Right lobe of liver (tissue), 6 donors: ENCODE results near the gene CALY. TPM values are rescaled to one million over a fixed set of nuclear protein-coding genes. Genes with fewer than 3 reads are reported as not detected.

ENCODE experiments used
- ATAC-seq, 4 donors: fragments of 200-7000 bp; cut with Tn5 transposase; one replicate each; pipeline ENCODE4 v1.9.1; 2020; ENCODE audit warnings: mild to moderate bottlenecking in 4 of 4, moderate library complexity in 4 of 4
- DNase-seq, 3 donors: peaks; one replicate each; pipeline ENCODE4 v3.0.0-alpha.2; 2020
- H3K27ac ChIP-seq, 3 donors: fragments of 200-600 bp; one replicate each; pipeline ENCODE4 v1.8.0; 2022
- H3K27me3 ChIP-seq, 2 donors: fragments of 200-600 bp; one replicate each; pipeline ENCODE4 v1.8.0; 2022
- H3K36me3 ChIP-seq, 4 donors: fragments of 200-600 bp; sonication (generic) in 1 of 4; one replicate each; pipeline versions ENCODE4 v1.5.1 to v1.8.0; 2017 to 2022; ENCODE audit warnings: control low read depth in 1 of 4
- H3K4me1 ChIP-seq, 4 donors: fragments of 200-600 bp; sonication (generic) in 1 of 4; one replicate each; pipeline versions ENCODE4 v1.5.1 to v1.8.0; 2017 to 2022; ENCODE audit warnings: control low read depth in 1 of 4
- H3K4me3 ChIP-seq, 3 donors: fragments of 200-600 bp; one replicate each; pipeline ENCODE4 v1.8.0; 2022
- H3K9me3 ChIP-seq, 4 donors: fragments of 200-600 bp; sonication (generic) in 1 of 4; one replicate each; pipeline versions ENCODE4 v1.5.1 to v1.8.0; 2017 to 2022; ENCODE audit warnings: control low read depth in 1 of 4
- POLR2A ChIP-seq: fragments of 450-650 bp; IDR thresholded peaks from one replicate; pipeline ENCODE4 v1.6.1; 2017; ENCODE audit warnings: antibody characterized with exemption, mild to moderate bottlenecking
- WGBS: methylation state at CpG from one replicate; pipeline ENCODE4 v1.1.6; 2018; ENCODE audit warnings: low coverage, low lambda C conversion rate; ENCODE audit not compliant: insufficient coverage; ENCODE audit errors: missing lambda C conversion rate; 5-methylcytosine and 5-hydroxymethylcytosine counted together
- intact Hi-C, 2 donors: fragments of 100-400 bp; cut with DNase I; formaldehyde crosslinking; loops; one replicate each; pipeline versions ENCODE4 v1.11.2 to v1.14.1; 2022
- total RNA-seq, 6 experiments: library from RNA; depleted of rRNA in 2 of 6; stranded (reverse); fragments of >200 nt in 2 of 6; fragmentation: NEBNext Ultra II Directional in 3 of 6; extraction: Animal tissue kit (Norgen Biotek cat#: 25700) in 3 of 6; gene quantifications; one replicate each; pipeline versions ENCODE4 v1.1.0 to v1.2.4, GENCODE V29; 2016 to 2023
- TF ChIP-seq, protein P1 (sequence below), 4 donors: fragments of 200-600 bp in 3 of 4; fragments of 450-650 bp in 1 of 4; IDR thresholded peaks; one replicate each; pipeline versions ENCODE4 v1.5.1 to v1.8.0; 2016 to 2022; ENCODE audit warnings: antibody characterized with exemption in 4 of 4, mild to moderate bottlenecking in 2 of 4
- donor health status: DM: no; HTN: yes; CAD: no.
- donor health status: DM: no; HTN: no; CAD: no.
- donor health status: DM: no; HTN: no; CAD: no.
- donor health status: DM: no; HTN: yes; CAD: no.
- donor health status: DM: no; HTN: yes; CAD: no.

The CALY gene
- total RNA-seq, 6 experiments from 2014 or later, result not detected

DNA sequence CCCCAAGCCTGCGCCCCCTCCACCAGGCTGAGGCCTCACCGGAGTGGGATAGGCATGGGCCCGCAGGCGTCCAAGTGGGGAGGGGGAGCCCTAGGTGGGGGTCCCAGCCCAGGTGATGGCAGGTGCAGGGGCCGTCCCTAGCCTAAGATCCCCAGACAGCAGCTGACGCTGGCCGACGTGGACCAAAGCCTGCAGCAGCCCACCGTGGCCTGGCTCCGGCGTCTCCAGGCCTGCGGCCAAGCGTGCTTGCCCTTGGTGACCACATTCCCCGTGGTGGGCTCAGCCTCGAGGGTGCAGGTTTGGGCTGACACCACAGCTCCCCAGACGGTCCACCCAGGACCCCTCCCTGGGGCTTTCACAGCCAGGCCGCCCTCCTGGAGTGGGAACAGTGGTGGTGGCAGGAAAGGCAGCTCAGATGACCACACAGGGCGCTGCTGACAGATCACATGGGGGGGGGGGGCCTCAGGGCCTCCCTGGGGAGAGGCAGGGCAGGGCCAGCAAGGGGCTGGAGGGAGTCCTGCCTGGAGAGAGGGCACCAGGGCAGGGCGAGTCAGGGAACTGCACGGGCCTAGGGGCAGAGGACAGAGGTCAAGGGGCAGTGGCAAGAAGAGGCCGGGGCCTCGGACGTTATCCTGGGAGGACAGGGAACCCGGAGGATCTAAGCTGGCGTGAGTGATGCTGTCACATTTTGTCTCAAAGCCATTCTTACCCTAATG, 59.3 kb downstream of the CALY start:
- 45% methylated on average over 6 of the region's 25 CpGs for WGBS
- Histone ChIP-seq H3K36me3 (peaks cover 0 to 22% (median 5%) of the 10 kb centered on the region in 4 donors), H3K27ac (peak overlapping the region in 1 of 3 donors; percentile 82), H3K27me3 (no peaks in the 10 kb centered on the region), H3K4me1 (peaks cover 0 to 23% (median 8%) of the 10 kb centered on the region in 4 donors), H3K9me3 (no peaks in the 10 kb centered on the region), H3K4me3 (no peak overlapping the region)
- TF ChIP-seq, protein P1, sequence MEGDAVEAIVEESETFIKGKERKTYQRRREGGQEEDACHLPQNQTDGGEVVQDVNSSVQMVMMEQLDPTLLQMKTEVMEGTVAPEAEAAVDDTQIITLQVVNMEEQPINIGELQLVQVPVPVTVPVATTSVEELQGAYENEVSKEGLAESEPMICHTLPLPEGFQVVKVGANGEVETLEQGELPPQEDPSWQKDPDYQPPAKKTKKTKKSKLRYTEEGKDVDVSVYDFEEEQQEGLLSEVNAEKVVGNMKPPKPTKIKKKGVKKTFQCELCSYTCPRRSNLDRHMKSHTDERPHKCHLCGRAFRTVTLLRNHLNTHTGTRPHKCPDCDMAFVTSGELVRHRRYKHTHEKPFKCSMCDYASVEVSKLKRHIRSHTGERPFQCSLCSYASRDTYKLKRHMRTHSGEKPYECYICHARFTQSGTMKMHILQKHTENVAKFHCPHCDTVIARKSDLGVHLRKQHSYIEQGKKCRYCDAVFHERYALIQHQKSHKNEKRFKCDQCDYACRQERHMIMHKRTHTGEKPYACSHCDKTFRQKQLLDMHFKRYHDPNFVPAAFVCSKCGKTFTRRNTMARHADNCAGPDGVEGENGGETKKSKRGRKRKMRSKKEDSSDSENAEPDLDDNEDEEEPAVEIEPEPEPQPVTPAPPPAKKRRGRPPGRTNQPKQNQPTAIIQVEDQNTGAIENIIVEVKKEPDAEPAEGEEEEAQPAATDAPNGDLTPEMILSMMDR (IDR thresholded peaks at IDR 0.05), result no peak
- no peak for TF ChIP-seq POLR2A
- ATAC-seq (peak in 2 of 4 donors; percentile 5 to 7), DNase-seq (peak; percentile 34 to 64 (median 58))
- intact Hi-C loops, result no loop called here

DNA sequence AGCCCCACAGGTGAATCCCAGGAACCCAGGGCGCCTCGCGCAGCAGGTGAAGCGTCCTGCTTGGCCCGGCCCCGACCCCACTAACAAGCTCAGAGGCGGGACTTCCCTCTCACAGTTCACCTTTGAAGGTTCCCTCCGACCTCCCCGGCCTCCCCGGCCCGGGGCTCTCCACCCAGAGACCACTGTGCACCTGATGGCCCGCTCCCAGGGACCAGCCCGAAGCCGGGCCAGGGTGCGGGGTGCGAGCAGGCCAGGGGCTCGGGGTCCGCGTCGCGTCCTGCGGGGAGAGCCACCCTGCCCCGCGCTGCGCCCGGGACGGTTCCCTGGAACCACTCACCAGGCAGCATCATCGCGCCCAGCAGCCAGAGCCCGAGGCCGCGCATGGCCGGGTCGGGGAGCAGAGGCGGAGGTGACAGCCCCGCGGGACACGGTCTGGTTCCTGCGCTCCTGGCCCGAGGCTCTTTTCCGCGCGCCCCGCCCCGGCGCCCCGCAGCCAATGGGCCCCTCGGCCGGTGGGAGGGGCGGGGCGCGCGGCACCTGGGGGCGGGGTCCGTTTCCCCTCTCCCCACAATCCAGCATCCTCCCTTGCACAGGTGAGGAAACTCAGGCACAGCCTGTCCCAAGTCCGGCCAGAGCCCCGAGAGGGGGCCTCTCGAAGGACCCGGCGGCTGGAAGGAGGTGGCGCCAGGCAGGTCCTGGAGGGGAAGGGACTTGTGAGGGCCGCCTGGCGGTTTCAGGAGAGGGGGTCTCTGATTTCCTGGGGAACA, 60.1 kb downstream of the CALY start, which contains the start of gene ADAM8:
Gene ADAM8, minus strand, starts transcription at position 434 of the 767 bp plus-strand sequence. Its CDS starts 51 bp downstream, at position 383.
- Histone ChIP-seq H3K4me1 (peaks cover 0 to 23% (median 8%) of the 10 kb centered on the region in 4 donors), H3K4me3 (peak within 1 kb of the TSS in 2 of 3 donors; percentile 12 to 29), H3K27ac (peak within 1 kb of the TSS in 2 of 3 donors; percentile 51 to 82), H3K36me3 (peaks cover 0 to 14% (median 3%) of the 10 kb centered on the region in 4 donors), H3K27me3 (no peaks in the 10 kb centered on the region), H3K9me3 (no peaks in the 10 kb centered on the region)
- ATAC-seq, result peak in 3 of 4 donors; percentile 1 to 5 (median 2)
- WGBS, result 60% methylated on average over 1 of the region's 63 CpGs
- DNase-seq, result peak in 2 of 3 donors; percentile 63 to 65
- intact Hi-C loops, result no loop called here
- TF ChIP-seq, protein P1 (IDR thresholded peaks at IDR 0.05), result no peak
- no peak for TF ChIP-seq POLR2A

DNA sequence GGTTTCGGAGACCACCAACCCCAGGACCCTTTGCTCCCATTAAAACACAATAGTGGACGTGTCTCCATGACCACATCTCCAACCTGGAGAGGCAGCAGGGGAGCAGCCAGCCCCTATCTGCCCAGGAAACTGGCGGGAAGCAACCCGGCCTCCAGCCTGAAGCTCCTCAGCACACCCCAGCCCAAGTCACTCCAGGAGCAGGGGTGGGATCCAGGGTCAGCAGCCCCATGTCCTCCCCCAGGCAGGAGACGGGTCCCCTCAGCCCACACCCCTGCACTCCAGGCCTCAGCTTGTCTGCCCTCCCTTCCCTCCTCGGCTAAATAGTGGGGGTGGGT, 60.6 kb downstream of the CALY start:
- intact Hi-C loops, result no loop called here
- H3K9me3 ChIP-seq, result no peaks in the 10 kb centered on the region
- no peak for ATAC-seq
- TF ChIP-seq POLR2A, result no peak
- TF ChIP-seq, protein P1 (IDR thresholded peaks at IDR 0.05), result no peak
- WGBS, result 82% methylated on average over 2 of the region's 6 CpGs
- no peak for DNase-seq
- H3K27me3 ChIP-seq, result no peaks in the 10 kb centered on the region
- peaks cover 0 to 8% (median 0%) of the 10 kb centered on the region in 4 donors for H3K36me3 ChIP-seq
- H3K4me3 ChIP-seq, result peak overlapping the region in 2 of 3 donors; percentile 12 to 29
- H3K4me1 ChIP-seq, result peaks cover 0 to 23% (median 8%) of the 10 kb centered on the region in 4 donors
- peak overlapping the region in 2 of 3 donors; percentile 13 to 55 for H3K27ac ChIP-seq

DNA sequence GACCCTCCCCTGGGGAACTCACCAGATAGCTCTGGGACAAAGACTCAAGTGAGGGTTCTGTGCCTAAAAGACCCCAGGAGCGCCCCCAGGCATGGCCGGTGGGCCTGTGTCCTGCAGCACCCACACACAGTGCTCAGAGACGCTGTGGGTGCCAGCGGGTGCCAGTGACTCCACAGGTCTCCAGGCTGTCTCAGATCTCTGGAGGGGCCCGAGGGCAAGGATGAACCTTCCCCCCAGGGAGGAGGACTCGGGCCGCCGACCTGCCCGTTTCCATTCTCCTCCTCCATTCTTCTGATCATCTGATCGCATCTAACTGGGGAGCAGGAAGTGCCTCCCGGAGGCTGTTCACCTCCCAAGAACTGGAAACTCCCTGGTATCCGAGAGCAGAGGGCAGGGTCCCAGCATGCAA, 61.0 kb downstream of the CALY start:
- peaks cover 0 to 11% (median 0%) of the 10 kb centered on the region in 4 donors for H3K36me3 ChIP-seq
- H3K9me3 ChIP-seq, result no peaks in the 10 kb centered on the region
- peak overlapping the region in 2 of 3 donors; percentile 12 to 29 for H3K4me3 ChIP-seq
- DNase-seq (peak in 1 of 3 donors; percentile 24), ATAC-seq (no peak)
- WGBS, result no CpG with 5 or more reads among the region's 12 CpGs
- intact Hi-C loops, result no loop called here
- H3K27ac ChIP-seq, result peak overlapping the region; percentile 31 to 59 (median 51)
- TF ChIP-seq POLR2A, result no peak
- TF ChIP-seq, protein P1 (IDR thresholded peaks at IDR 0.05), result no peak
- no peaks in the 10 kb centered on the region for H3K27me3 ChIP-seq
- H3K4me1 ChIP-seq, result peaks cover 0 to 23% (median 8%) of the 10 kb centered on the region in 4 donors
